Caco-2 (cell line): Measurements from ENCODE around the gene ZNF787. TPM values are rescaled to one million over a fixed set of nuclear protein-coding genes. Genes with fewer than 3 reads are reported as not detected.

ENCODE experiments used
- BruUV-seq: library from RNA; stranded (reverse); fragments of 400-500 nt; replicated peaks from 2 replicates; lab custom pipeline; 2021; lab: Mats Ljungman, UMichigan
- CTCF ChIA-PET: fragments of 300-600 bp; sonication (Branson Sonifier 250); formaldehyde crosslinking; loops from one replicate; lab custom pipeline; 2022; ENCODE audit warnings: antibody characterized with exemption; lab: Charles Lee
- POLR2A ChIA-PET: fragments of 300-600 bp; sonication (Branson Sonifier 250); formaldehyde crosslinking; loops from one replicate; lab custom pipeline; 2022; ENCODE audit warnings: antibody characterized with exemption; lab: Charles Lee
- DNase-seq, 2 experiments: peaks; one replicate each; pipeline versions ENCODE4 v3.0.0 to v3.0.0-alpha.2; 2020 to 2022
- H3K27me3 ChIP-seq: replicated peaks from 2 replicates; pipeline ENCODE4 v1.6.0; 2011; ENCODE audit warnings: low read length; ENCODE audit not compliant: control insufficient read depth, insufficient read depth
- H3K36me3 ChIP-seq: 2 replicates; pipeline ENCODE4 v1.5.1; 2011; ENCODE audit warnings: low read length; ENCODE audit not compliant: control insufficient read depth, insufficient read depth
- H3K4me1 ChIP-seq: fragments of 250-450 bp; sonication (Bioruptor Pico); 2 replicates; pipeline ENCODE4 v1.5.1; 2020; ENCODE audit warnings: mild to moderate bottlenecking
- H3K4me3 ChIP-seq: 2 replicates; pipeline ENCODE4 v1.5.1; 2011; ENCODE audit warnings: low read depth, mild to moderate bottlenecking, control low read depth, low read length
- H3K9me3 ChIP-seq: fragments of 250-450 bp; sonication (Bioruptor Pico); 2 replicates; pipeline ENCODE4 v1.5.1; 2020; ENCODE audit warnings: mild to moderate bottlenecking, moderate library complexity
- H3K27ac Mint-ChIP-seq: one replicate; pipeline ENCODE4 v1.8.0; 2022; ENCODE audit warnings: mixed read lengths; ENCODE audit not compliant: unreplicated experiment
- H3K27me3 Mint-ChIP-seq: one replicate; pipeline ENCODE4 v1.8.0; 2022; ENCODE audit warnings: mixed read lengths; ENCODE audit not compliant: insufficient read depth, unreplicated experiment
- H3K36me3 Mint-ChIP-seq: one replicate; pipeline ENCODE4 v1.8.0; 2022; ENCODE audit warnings: mild to moderate bottlenecking, mixed read lengths; ENCODE audit not compliant: insufficient read depth, unreplicated experiment
- H3K4me1 Mint-ChIP-seq: one replicate; pipeline ENCODE4 v1.8.0; 2022; ENCODE audit warnings: low read depth, mixed read lengths; ENCODE audit not compliant: unreplicated experiment
- H3K4me3 Mint-ChIP-seq: one replicate; pipeline ENCODE4 v1.8.0; 2022; ENCODE audit warnings: mild to moderate bottlenecking, moderate library complexity, mixed read lengths; ENCODE audit not compliant: unreplicated experiment
- H3K9me3 Mint-ChIP-seq: one replicate; pipeline ENCODE4 v1.8.0; 2022; ENCODE audit warnings: mixed read lengths; ENCODE audit not compliant: unreplicated experiment
- intact Hi-C: fragments of 100-400 bp; cut with micrococcal nuclease; formaldehyde crosslinking; loops from one replicate; pipeline ENCODE4 v1.10.0; 2022; ENCODE audit not compliant: unreplicated experiment
- total RNA-seq: library from RNA; stranded (reverse); gene quantifications from 2 replicates; pipeline ENCODE4 v1.2.3, GENCODE V29; 2022
- TF ChIP-seq, protein P1 (sequence below), 2 experiments: fragments of 200-600 bp in 1 of 2; IDR thresholded peaks; 1 replicate in 1 of 2; 2 replicates in 1 of 2; pipeline versions ENCODE4 v1.5.1 to v1.8.0; 2011 to 2022; ENCODE audit warnings: antibody characterized with exemption in 1 of 2, control low read depth in 1 of 2, inconsistent platforms in 1 of 2, low read depth in 1 of 2, low read length in 1 of 2, mild to moderate bottlenecking in 1 of 2, moderate library complexity in 1 of 2; ENCODE audit not compliant: insufficient read depth in 1 of 2, severe bottlenecking in 1 of 2, unreplicated experiment in 1 of 2

The ZNF787 gene
- total RNA-seq, 1 experiment from 2014 or later = 60.0 TPM

DNA sequence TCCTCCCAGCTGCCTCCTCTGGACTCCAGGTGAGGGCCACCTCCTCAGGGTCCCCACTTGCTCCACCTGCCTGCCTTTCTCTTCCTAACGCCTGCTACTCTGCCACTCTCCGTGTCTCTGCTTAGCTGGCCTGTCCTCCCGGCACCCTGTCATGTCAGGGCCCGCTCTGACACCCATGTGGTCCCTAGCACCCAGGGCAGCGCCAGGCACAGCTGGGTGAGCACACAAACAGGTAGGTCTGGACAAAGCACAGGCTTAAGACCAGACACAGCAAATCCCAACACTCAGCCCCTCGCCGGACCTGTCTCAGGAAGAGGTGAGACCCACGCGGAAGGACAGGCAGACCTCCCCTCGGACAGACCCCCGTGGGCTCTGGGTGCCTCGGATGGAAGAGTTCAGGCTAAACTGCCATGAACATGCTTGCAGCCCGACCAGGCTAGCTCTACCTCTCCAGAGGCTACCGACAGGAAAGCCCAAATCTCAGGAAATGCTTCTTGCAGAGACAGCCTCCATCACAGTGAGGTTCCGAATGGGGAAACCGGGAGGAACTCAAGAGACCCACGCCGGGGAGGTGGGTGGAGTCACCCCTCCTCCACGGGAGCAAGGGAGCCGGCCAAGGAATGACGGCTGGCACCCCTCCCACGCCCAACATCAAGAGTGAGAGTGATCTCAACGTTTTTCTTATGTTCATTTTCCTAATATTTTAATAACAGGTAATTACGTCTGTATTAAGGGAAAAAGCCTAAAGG is 12.5 kb downstream of the ZNF787 start:
- H3K27me3 Mint-ChIP-seq = no peaks in the 10 kb centered on the region
- DNase-seq = no peak
- POLR2A ChIA-PET = interaction anchor here (0.6 kb wide), 1 partner anchor 91 kb away, joined by 3 read pairs; no protein-coding TSS in a partner anchor
- peaks cover 64% of the 10 kb centered on the region for H3K36me3 Mint-ChIP-seq
- intact Hi-C loops = no loop called here
- H3K4me3 ChIP-seq = no peak overlapping the region
- no peaks in the 10 kb centered on the region for H3K9me3 ChIP-seq
- no peak overlapping the region for H3K4me3 Mint-ChIP-seq
- peaks cover 1% of the 10 kb centered on the region for H3K36me3 ChIP-seq
- no peaks in the 10 kb centered on the region for H3K27me3 ChIP-seq
- H3K4me1 Mint-ChIP-seq = peaks cover 21% of the 10 kb centered on the region
- CTCF ChIA-PET = no interaction called here
- peaks cover 20% of the 10 kb centered on the region for H3K4me1 ChIP-seq
- H3K27ac Mint-ChIP-seq = no peak overlapping the region
- no peaks in the 10 kb centered on the region for H3K9me3 Mint-ChIP-seq
- TF ChIP-seq, protein P1, sequence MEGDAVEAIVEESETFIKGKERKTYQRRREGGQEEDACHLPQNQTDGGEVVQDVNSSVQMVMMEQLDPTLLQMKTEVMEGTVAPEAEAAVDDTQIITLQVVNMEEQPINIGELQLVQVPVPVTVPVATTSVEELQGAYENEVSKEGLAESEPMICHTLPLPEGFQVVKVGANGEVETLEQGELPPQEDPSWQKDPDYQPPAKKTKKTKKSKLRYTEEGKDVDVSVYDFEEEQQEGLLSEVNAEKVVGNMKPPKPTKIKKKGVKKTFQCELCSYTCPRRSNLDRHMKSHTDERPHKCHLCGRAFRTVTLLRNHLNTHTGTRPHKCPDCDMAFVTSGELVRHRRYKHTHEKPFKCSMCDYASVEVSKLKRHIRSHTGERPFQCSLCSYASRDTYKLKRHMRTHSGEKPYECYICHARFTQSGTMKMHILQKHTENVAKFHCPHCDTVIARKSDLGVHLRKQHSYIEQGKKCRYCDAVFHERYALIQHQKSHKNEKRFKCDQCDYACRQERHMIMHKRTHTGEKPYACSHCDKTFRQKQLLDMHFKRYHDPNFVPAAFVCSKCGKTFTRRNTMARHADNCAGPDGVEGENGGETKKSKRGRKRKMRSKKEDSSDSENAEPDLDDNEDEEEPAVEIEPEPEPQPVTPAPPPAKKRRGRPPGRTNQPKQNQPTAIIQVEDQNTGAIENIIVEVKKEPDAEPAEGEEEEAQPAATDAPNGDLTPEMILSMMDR (IDR thresholded peaks at IDR 0.05; ENCODE audit: insufficient read depth in 1 of 2, low read depth in 1 of 2, low read length in 1 of 2, severe bottlenecking in 1 of 2, unreplicated experiment in 1 of 2) = no peak
- no TSS peak for BruUV-seq

DNA sequence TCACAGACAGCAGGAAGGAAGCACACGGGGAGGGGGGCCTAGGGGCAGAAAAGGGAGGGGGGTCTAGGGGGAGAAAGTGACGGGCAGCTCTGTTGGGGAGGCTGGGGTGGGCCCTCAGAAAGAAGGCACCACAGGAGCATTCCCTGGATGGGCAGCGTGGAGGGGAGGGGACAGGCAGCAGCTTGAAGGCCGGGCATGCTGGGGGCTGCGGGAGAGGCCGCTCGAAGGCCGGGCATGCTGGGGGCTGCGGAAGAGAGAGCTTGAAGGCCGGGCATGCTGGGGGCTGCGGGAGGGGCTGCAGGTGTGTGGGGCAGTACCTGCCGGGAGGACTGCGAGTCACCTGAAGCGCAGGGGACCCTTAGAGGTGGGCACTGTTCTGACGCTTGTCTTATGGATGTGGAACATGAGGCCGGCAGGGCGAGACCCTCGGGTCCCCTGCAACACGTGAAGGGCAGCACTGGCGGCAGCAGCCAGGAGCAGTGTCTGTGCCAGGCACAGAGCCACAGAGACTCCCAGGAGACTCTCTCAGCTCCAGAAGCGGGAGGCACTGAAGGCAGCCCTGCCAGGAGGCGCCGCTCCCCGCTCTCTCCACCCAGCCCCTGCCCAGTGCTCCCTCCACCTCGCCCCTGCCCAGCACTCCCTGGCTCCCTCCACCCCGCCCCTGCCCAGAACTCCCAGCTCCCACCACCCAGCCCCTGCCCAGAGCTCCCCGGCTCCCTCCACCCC is 13.3 kb downstream of the ZNF787 start:
- Histone ChIP-seq H3K27me3 (no peaks in the 10 kb centered on the region), H3K36me3 (peaks cover 1% of the 10 kb centered on the region), H3K4me3 (no peak overlapping the region), H3K9me3 (no peaks in the 10 kb centered on the region), H3K4me1 (peaks cover 20% of the 10 kb centered on the region)
- H3K27ac Mint-ChIP-seq = no peak overlapping the region
- peaks cover 62% of the 10 kb centered on the region for H3K36me3 Mint-ChIP-seq
- H3K4me3 Mint-ChIP-seq = no peak overlapping the region
- no peaks in the 10 kb centered on the region for H3K9me3 Mint-ChIP-seq
- DNase-seq = no peak
- CTCF ChIA-PET = no interaction called here
- POLR2A ChIA-PET = interaction anchor here (0.6 kb wide), 1 partner anchor 14 kb away, joined by 4 read pairs; the partner anchor contains the start of gene ZNF787
- intact Hi-C loops = no loop called here
- TF ChIP-seq, protein P1 (IDR thresholded peaks at IDR 0.05; ENCODE audit: insufficient read depth in 1 of 2, low read depth in 1 of 2, low read length in 1 of 2, severe bottlenecking in 1 of 2, unreplicated experiment in 1 of 2) = no peak
- no TSS peak for BruUV-seq
- no peaks in the 10 kb centered on the region for H3K27me3 Mint-ChIP-seq
- peaks cover 13% of the 10 kb centered on the region for H3K4me1 Mint-ChIP-seq

- H3K4me3 Mint-ChIP-seq = no peak overlapping the region
- no TSS peak for BruUV-seq
Measured at GRCh38 chr19:56106993-56107392, 14.1 kb downstream of the ZNF787 start.

More at GRCh38 chr19:56106993-56107392, 14.1 kb downstream of the ZNF787 start:
- peaks cover 1% of the 10 kb centered on the region for H3K36me3 ChIP-seq
- peaks cover 66% of the 10 kb centered on the region for H3K36me3 Mint-ChIP-seq
- ChIA-PET POLR2A (interaction anchor here (0.6 kb wide), 1 partner anchor 14 kb away, joined by 4 read pairs; the partner anchor contains the start of gene ZNF787), CTCF (no interaction called here)
- peaks cover 16% of the 10 kb centered on the region for H3K4me1 ChIP-seq
- H3K27ac Mint-ChIP-seq = no peak overlapping the region
- TF ChIP-seq, protein P1 (IDR thresholded peaks at IDR 0.05; ENCODE audit: insufficient read depth in 1 of 2, low read depth in 1 of 2, low read length in 1 of 2, severe bottlenecking in 1 of 2, unreplicated experiment in 1 of 2) = no peak
- H3K9me3 Mint-ChIP-seq = no peaks in the 10 kb centered on the region
- DNase-seq = no peak
- intact Hi-C loops = no loop called here
- H3K4me1 Mint-ChIP-seq = peaks cover 6% of the 10 kb centered on the region
- H3K27me3 Mint-ChIP-seq = no peaks in the 10 kb centered on the region
- no peak overlapping the region for H3K4me3 ChIP-seq
- H3K9me3 ChIP-seq = no peaks in the 10 kb centered on the region
- no peaks in the 10 kb centered on the region for H3K27me3 ChIP-seq
